ENCODE data around the gene GOLGA6B.

DNA sequence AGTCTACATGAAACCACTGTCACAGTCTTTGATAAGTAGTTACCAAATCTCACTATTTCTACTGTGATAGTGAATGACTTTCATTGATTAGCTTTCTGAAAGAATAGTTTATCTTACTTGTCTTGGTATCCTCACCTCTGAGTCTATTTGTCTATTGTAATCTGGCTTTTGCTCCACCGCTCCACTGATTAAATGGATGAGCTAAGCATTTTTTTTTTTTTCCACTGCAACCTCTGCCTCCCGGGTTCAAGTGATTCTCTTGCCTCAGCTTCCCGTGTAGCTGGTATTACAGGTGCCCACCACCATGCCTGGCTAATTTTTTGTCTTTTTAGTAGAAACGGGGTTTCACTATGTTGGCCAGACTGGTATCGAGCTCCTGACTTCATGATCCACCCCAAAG, 44.4 kb downstream of the GOLGA6B start:
- TF ChIP-seq, protein P1, sequence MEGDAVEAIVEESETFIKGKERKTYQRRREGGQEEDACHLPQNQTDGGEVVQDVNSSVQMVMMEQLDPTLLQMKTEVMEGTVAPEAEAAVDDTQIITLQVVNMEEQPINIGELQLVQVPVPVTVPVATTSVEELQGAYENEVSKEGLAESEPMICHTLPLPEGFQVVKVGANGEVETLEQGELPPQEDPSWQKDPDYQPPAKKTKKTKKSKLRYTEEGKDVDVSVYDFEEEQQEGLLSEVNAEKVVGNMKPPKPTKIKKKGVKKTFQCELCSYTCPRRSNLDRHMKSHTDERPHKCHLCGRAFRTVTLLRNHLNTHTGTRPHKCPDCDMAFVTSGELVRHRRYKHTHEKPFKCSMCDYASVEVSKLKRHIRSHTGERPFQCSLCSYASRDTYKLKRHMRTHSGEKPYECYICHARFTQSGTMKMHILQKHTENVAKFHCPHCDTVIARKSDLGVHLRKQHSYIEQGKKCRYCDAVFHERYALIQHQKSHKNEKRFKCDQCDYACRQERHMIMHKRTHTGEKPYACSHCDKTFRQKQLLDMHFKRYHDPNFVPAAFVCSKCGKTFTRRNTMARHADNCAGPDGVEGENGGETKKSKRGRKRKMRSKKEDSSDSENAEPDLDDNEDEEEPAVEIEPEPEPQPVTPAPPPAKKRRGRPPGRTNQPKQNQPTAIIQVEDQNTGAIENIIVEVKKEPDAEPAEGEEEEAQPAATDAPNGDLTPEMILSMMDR (conservative IDR thresholded peaks at IDR 0.05; ENCODE audit: low read length), result no peak
- no peak for TF ChIP-seq EZH2phosphoT487 (IDR thresholded peaks at IDR 0.05; ENCODE audit: borderline replicate concordance)
